ENCODE results near the gene CCDC141.

- no peak for TF ChIP-seq EGR1 (IDR thresholded peaks at IDR 0.05; ENCODE audit: low read depth)
- TF ChIP-seq CEBPB (IDR thresholded peaks at IDR 0.05; ENCODE audit: low read depth), result no peak
- TF ChIP-seq POLR2A (IDR thresholded peaks at IDR 0.05; ENCODE audit: borderline replicate concordance, extremely low read depth, insufficient read depth, insufficient read length), result no peak
- TF ChIP-seq CTCF (IDR thresholded peaks at IDR 0.05 in 2 of 3, conservative IDR thresholded peaks at IDR 0.05 in 1 of 3; ENCODE audit: borderline replicate concordance in 1 of 3, insufficient read depth in 1 of 3, low read depth in 2 of 3, low read length in 2 of 3), result no peak
- no peak for TF ChIP-seq SRF (IDR thresholded peaks at IDR 0.05; ENCODE audit: low read depth)
- no peak for TF ChIP-seq EZH2phosphoT487 (IDR thresholded peaks at IDR 0.05; ENCODE audit: borderline replicate concordance)
- no peak for TF ChIP-seq SIN3A (IDR thresholded peaks at IDR 0.05; ENCODE audit: low read depth)
- no peak for TF ChIP-seq POLR2AphosphoS5 (IDR thresholded peaks at IDR 0.05; ENCODE audit: low read depth, low read length)
- no peak for TF ChIP-seq CBX3 (IDR thresholded peaks at IDR 0.05; ENCODE audit: low read depth)
- no peak for TF ChIP-seq REST (IDR thresholded peaks at IDR 0.05; ENCODE audit: low read depth)
- no peak for TF ChIP-seq EZH2 (IDR thresholded peaks at IDR 0.05)
- TF ChIP-seq MAX (IDR thresholded peaks at IDR 0.05), result no peak
Measured at GRCh38 chr2:178980815-178981214, 69.1 kb downstream of the CCDC141 start.

All from HCT116 (cell line).